SU-DHL-6 (cell line): Measurements from ENCODE around the gene SLX1A.

Experiments
- H2AFZ ChIP-seq: fragments of 200-600 bp; sonication (generic); 2 replicates; pipeline ENCODE4 v1.6.1; 2014; ENCODE audit warnings: low read depth, mild to moderate bottlenecking, moderate library complexity, mixed read lengths, antibody characterized with exemption, low read length; ENCODE audit not compliant: severe bottlenecking
- H3F3A ChIP-seq: fragments of 200-600 bp; shearing (Covaris generic); 2 replicates; pipeline ENCODE4 v1.6.0; 2016; ENCODE audit warnings: antibody characterized with exemption, mild to moderate bottlenecking; ENCODE audit not compliant: insufficient read depth
- H3K27ac ChIP-seq: fragments of 200-600 bp; sonication (generic); 2 replicates; pipeline ENCODE4 v1.5.1; 2016; ENCODE audit warnings: low read depth, mild to moderate bottlenecking, low read length, moderate library complexity, mixed read lengths
- H3K27me3 ChIP-seq: fragments of 200-600 bp; sonication (generic), shearing (Covaris generic); 2 replicates; pipeline ENCODE4 v1.6.0; 2014; ENCODE audit warnings: mild to moderate bottlenecking, low read length
- H3K36me3 ChIP-seq: fragments of 200-600 bp; sonication (generic); 2 replicates; pipeline ENCODE4 v1.6.1; 2014; ENCODE audit warnings: mild to moderate bottlenecking, low read length, mixed read lengths
- H3K4me2 ChIP-seq: fragments of 300-600, 200-600 bp; shearing (Covaris generic), sonication (generic); 2 replicates; pipeline ENCODE4 v1.6.0; 2014; ENCODE audit warnings: low read length, low read depth, mild to moderate bottlenecking; ENCODE audit not compliant: poor library complexity, severe bottlenecking
- H3K4me3 ChIP-seq: fragments of 200-600 bp; sonication (generic); 2 replicates; pipeline ENCODE4 v1.5.1; 2014; ENCODE audit warnings: antibody characterized with exemption, low read length, mild to moderate bottlenecking, mixed read lengths; ENCODE audit not compliant: insufficient read depth, poor library complexity, severe bottlenecking
- H3K79me2 ChIP-seq: fragments of 200-600 bp; sonication (generic); 2 replicates; pipeline ENCODE4 v1.6.1; 2014; ENCODE audit warnings: mild to moderate bottlenecking, low read length, moderate library complexity; ENCODE audit not compliant: insufficient read depth
- H3K9ac ChIP-seq: fragments of 200-600 bp; sonication (generic); 2 replicates; pipeline ENCODE4 v1.7.0; 2014; ENCODE audit warnings: mild to moderate bottlenecking, low read length
- H3K9me2 ChIP-seq: fragments of 200-600 bp; sonication (generic); replicated peaks from 2 replicates; pipeline ENCODE4 v1.6.1; 2014; ENCODE audit warnings: low read length; ENCODE audit not compliant: insufficient read depth
- H3K9me3 ChIP-seq: fragments of 200-600 bp; sonication (generic); 2 replicates; pipeline ENCODE4 v1.6.1; 2014; ENCODE audit warnings: low read length, mixed read lengths; ENCODE audit not compliant: insufficient read depth
- H4K20me1 ChIP-seq: fragments of 200-600 bp; sonication (generic); 2 replicates; pipeline ENCODE4 v1.6.1; 2014; ENCODE audit warnings: low read depth, mild to moderate bottlenecking, antibody characterized with exemption, low read length, moderate library complexity, mixed read lengths
- EZH2phosphoT487 ChIP-seq: fragments of 200-600 bp; sonication (generic), shearing (Covaris generic); conservative IDR thresholded peaks from 2 replicates; pipeline ENCODE4 v1.6.1; 2018; ENCODE audit warnings: mild to moderate bottlenecking, antibody characterized with exemption, low read length, moderate library complexity, mixed read lengths
- TF ChIP-seq, protein P1 (sequence below): fragments of 200-600 bp; sonication (generic); IDR thresholded peaks from one replicate; pipeline ENCODE4 v1.5.1; 2017; ENCODE audit warnings: antibody characterized with exemption, mild to moderate bottlenecking, low read length, moderate library complexity; ENCODE audit not compliant: insufficient read depth, poor library complexity, severe bottlenecking

Gene SLX1A

DNA sequence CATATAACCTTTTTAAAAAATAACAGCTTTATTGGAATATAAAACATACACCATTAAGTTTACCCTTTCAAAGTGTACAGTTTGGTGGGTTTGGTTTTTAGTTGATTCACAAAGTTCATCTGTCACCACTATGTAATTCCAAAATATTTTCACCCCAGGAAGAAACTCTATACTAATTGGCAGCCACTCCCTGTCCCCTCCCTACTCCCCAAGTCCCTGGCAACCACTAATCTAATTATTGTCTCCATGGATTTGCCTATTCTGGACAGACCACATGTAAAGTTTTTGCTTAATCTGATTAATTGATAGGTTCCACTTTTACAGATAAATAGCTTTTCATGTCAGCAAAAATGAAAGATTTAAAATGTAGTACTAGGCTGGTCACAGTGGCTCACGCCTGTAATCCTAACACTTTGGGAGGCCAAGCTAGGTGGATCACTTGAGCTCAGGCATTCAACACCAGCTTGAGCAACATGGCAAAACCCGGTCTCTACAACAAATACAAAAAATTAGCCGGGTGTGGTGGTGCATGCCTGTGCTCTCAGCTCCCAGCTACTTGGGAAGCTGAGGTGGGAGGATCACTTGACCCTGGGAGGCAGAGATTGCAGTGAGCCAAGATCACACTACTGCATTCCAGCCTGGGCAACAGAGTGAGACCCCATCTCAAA, 45.7 kb upstream of the SLX1A start:
- TF ChIP-seq EZH2phosphoT487, result no peak
- TF ChIP-seq, protein P1, sequence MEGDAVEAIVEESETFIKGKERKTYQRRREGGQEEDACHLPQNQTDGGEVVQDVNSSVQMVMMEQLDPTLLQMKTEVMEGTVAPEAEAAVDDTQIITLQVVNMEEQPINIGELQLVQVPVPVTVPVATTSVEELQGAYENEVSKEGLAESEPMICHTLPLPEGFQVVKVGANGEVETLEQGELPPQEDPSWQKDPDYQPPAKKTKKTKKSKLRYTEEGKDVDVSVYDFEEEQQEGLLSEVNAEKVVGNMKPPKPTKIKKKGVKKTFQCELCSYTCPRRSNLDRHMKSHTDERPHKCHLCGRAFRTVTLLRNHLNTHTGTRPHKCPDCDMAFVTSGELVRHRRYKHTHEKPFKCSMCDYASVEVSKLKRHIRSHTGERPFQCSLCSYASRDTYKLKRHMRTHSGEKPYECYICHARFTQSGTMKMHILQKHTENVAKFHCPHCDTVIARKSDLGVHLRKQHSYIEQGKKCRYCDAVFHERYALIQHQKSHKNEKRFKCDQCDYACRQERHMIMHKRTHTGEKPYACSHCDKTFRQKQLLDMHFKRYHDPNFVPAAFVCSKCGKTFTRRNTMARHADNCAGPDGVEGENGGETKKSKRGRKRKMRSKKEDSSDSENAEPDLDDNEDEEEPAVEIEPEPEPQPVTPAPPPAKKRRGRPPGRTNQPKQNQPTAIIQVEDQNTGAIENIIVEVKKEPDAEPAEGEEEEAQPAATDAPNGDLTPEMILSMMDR, result no peak

DNA sequence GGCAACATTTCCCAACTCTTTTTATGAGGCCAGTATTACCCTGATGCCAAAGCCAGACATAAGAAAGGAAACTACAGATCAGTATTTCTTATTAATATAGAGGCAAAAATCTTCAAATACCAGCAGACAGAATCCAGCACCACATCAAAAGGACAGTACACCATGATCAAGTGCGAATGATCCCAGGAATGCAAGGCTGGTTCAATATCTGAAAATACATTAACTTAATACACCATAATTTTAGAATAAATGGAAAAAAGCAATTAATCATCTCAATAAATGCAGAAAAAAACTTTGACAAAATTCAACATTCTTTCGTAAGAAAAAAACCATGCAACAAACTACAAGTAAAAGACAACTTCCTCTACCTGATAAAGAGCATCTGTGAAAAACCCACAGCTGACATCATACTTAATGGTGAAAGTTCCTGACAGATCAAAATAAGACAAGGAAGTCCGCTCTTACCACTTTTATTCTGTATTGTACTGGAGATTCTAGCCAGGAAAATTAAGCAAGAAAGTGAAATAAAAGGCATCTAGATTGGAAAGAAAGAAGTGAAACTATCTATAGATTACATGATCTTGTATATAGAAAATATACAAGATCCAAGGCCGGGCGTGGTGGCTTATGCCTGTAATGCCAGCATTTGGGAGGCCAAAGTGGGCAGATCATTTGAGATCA, 44.3 kb upstream of the SLX1A start:
- Histone ChIP-seq H3F3A (no peaks in the 10 kb centered on the region), H4K20me1 (no peaks in the 10 kb centered on the region), H2AFZ (no peak overlapping the region), H3K4me3 (no peak overlapping the region), H3K4me2 (no peak overlapping the region), H3K27ac (no peak overlapping the region), H3K9me3 (peaks cover 6% of the 10 kb centered on the region; the same call in 1 of the 2 replicates), H3K36me3 (no peaks in the 10 kb centered on the region), H3K27me3 (no peaks in the 10 kb centered on the region), H3K9ac (no peak overlapping the region), H3K79me2 (no peaks in the 10 kb centered on the region), H3K9me2 (no peaks in the 10 kb centered on the region)
- TF ChIP-seq, protein P1, result no peak
- TF ChIP-seq EZH2phosphoT487, result no peak

More for the DNA sequence above, 45.7 kb upstream of the SLX1A start:
- no peak overlapping the region for H3K4me3 ChIP-seq
- H3K27ac ChIP-seq, result no peak overlapping the region
- no peaks in the 10 kb centered on the region for H3K36me3 ChIP-seq
- H3K9me2 ChIP-seq, result no peaks in the 10 kb centered on the region
- no peak overlapping the region for H3K9ac ChIP-seq
- no peaks in the 10 kb centered on the region for H4K20me1 ChIP-seq
- H3K27me3 ChIP-seq, result no peaks in the 10 kb centered on the region
- peaks cover 6% of the 10 kb centered on the region; the same call in 1 of the 2 replicates for H3K9me3 ChIP-seq
- H2AFZ ChIP-seq, result no peak overlapping the region
- H3F3A ChIP-seq, result no peaks in the 10 kb centered on the region
- no peak overlapping the region for H3K4me2 ChIP-seq
- no peaks in the 10 kb centered on the region for H3K79me2 ChIP-seq

DNA sequence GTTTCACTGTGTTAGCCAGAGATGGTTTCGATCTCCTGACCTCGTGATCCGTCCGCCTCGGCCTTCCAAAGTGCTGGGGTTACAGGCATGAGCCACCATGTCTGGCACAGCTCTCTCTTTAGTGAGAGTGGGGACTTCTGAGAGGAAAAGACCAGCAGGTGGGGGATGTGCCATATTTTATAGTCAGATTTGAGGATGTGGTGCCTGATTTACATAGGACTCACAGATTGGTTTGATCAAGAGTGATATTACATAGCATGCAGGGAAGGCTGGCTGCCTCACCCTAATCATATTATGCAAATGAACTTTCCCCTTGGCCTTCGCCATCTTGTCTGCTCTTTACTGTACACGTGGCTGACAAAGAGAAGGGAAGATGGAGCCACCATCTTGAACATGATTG, 42.6 kb upstream of the SLX1A start:
- Histone ChIP-seq H3K4me3 (no peak overlapping the region), H3K4me2 (no peak overlapping the region), H3K79me2 (no peaks in the 10 kb centered on the region), H3K27me3 (no peaks in the 10 kb centered on the region), H3K27ac (no peak overlapping the region), H4K20me1 (no peaks in the 10 kb centered on the region), H3K9ac (no peak overlapping the region), H3K9me2 (no peaks in the 10 kb centered on the region), H3K36me3 (no peaks in the 10 kb centered on the region), H2AFZ (no peak overlapping the region), H3F3A (no peaks in the 10 kb centered on the region), H3K9me3 (peaks cover 6% of the 10 kb centered on the region; the same call in 1 of the 2 replicates)
- TF ChIP-seq, protein P1, result no peak
- no peak for TF ChIP-seq EZH2phosphoT487
